Smooth muscle cell (in vitro differentiated cells): ENCODE data around the gene PPP2R2B. TPM values are rescaled to one million over a fixed set of nuclear protein-coding genes. Genes with fewer than 3 reads are reported as not detected.
A peak's percentile ranks its signal among the peaks of the same experiment; 100 is the strongest.

Experiments used
- DNase-seq: peaks from one replicate; lab custom pipeline; 2025; ENCODE audit not compliant: unreplicated experiment; lab: John Stamatoyannopoulos, UW
- H2AFZ ChIP-seq: fragments of 200-600 bp; sonication (generic); 2 replicates; pipeline ENCODE4 v1.6.0; 2016; ENCODE audit warnings: antibody characterized with exemption, low read depth, mild to moderate bottlenecking
- H3F3A ChIP-seq: fragments of 200-600 bp; sonication (generic); 2 replicates; pipeline ENCODE4 v1.6.0; 2017; ENCODE audit warnings: antibody characterized with exemption, low read depth
- H3K27ac ChIP-seq: fragments of 200-600 bp; sonication (generic); 2 replicates; pipeline ENCODE4 v1.5.1; 2016; ENCODE audit warnings: low read depth, mild to moderate bottlenecking
- H3K27me3 ChIP-seq: fragments of 200-600 bp; sonication (generic); 2 replicates; pipeline ENCODE4 v1.6.1; 2016; ENCODE audit warnings: low read depth, mild to moderate bottlenecking
- H3K36me3 ChIP-seq: fragments of 200-600 bp; sonication (generic); 2 replicates; pipeline ENCODE4 v1.5.1; 2016; ENCODE audit warnings: low read depth
- H3K4me1 ChIP-seq: fragments of 200-600 bp; sonication (generic); 2 replicates; pipeline ENCODE4 v1.5.1; 2016; ENCODE audit warnings: low read depth
- H3K4me2 ChIP-seq: fragments of 200-600 bp; sonication (generic); 2 replicates; pipeline ENCODE4 v1.6.0; 2016; ENCODE audit warnings: mild to moderate bottlenecking
- H3K4me3 ChIP-seq: fragments of 200-600 bp; sonication (generic); 2 replicates; pipeline ENCODE4 v1.5.1; 2016; ENCODE audit warnings: mild to moderate bottlenecking
- H3K79me2 ChIP-seq: fragments of 200-600 bp; sonication (generic); 2 replicates; pipeline ENCODE4 v1.6.0; 2016; ENCODE audit warnings: low read depth, mild to moderate bottlenecking
- H3K9ac ChIP-seq: fragments of 200-600 bp; sonication (generic); 2 replicates; pipeline ENCODE4 v1.6.0; 2016; ENCODE audit warnings: low read depth
- H3K9me3 ChIP-seq: fragments of 200-600 bp; sonication (generic); replicated peaks from 2 replicates; pipeline ENCODE4 v1.5.1; 2016; ENCODE audit warnings: low read depth
- H4K20me1 ChIP-seq: fragments of 200-600 bp; sonication (generic); 2 replicates; pipeline ENCODE4 v1.6.0; 2016; ENCODE audit warnings: low read depth
- CTCF ChIP-seq: fragments of 200-600 bp; sonication (generic); IDR thresholded peaks from 2 replicates; pipeline ENCODE4 v1.5.1; 2017; ENCODE audit warnings: borderline replicate concordance, mild to moderate bottlenecking, antibody characterized with exemption; ENCODE audit not compliant: insufficient read depth, poor library complexity, severe bottlenecking
- WGBS: methylation state at CpG from one replicate; pipeline ENCODE4 v1.1.7; 2016; ENCODE audit warnings: low lambda C conversion rate; 5-methylcytosine and 5-hydroxymethylcytosine counted together
- polyA plus RNA-seq: library from polyadenylated mRNA; unstranded; fragments of >200 nt; fragmentation: Nextera tagmentation; extraction: Ambion mirVana; gene quantifications from 2 replicates; pipeline ENCODE4 v1.2.1, GENCODE V29; 2016
- total RNA-seq: library from RNA; depleted of rRNA; stranded (reverse); fragments of >200 nt; gene quantifications from 2 replicates; pipeline ENCODE4 v1.2.3, GENCODE V29; 2014

PPP2R2B gene
- total and polyA plus RNA-seq, 2 experiments from 2014 or later: 0.89 to 2.2 TPM

GRCh38 chr5:146909255-146910068 lies 30.9 kb upstream of the PPP2R2B start:
- H3K4me3 ChIP-seq: no peak overlapping the region
- H3K36me3 ChIP-seq: no peaks in the 10 kb centered on the region
- no peak overlapping the region for H3K27ac ChIP-seq
- no peaks in the 10 kb centered on the region for H3K9me3 ChIP-seq
- no peaks in the 10 kb centered on the region for H3K27me3 ChIP-seq
- TF ChIP-seq CTCF: no peak
- H3K79me2 ChIP-seq: no peaks in the 10 kb centered on the region
- H3K9ac ChIP-seq: no peak overlapping the region
- H3F3A ChIP-seq: no peaks in the 10 kb centered on the region
- H4K20me1 ChIP-seq: no peaks in the 10 kb centered on the region
- H3K4me2 ChIP-seq: no peak overlapping the region
- 80% methylated on average over 1 of the region's 1 CpG for WGBS
- no peaks in the 10 kb centered on the region for H3K4me1 ChIP-seq
- DNase-seq: no peak
- no peak overlapping the region for H2AFZ ChIP-seq

GRCh38 chr5:146906803-146907202 lies 28.2 kb upstream of the PPP2R2B start:
- Histone ChIP-seq H3K4me3 (no peak overlapping the region), H3K9ac (no peak overlapping the region), H3K36me3 (no peaks in the 10 kb centered on the region), H3F3A (no peaks in the 10 kb centered on the region), H2AFZ (no peak overlapping the region), H3K4me2 (no peak overlapping the region), H4K20me1 (no peaks in the 10 kb centered on the region), H3K79me2 (no peaks in the 10 kb centered on the region), H3K27ac (no peak overlapping the region), H3K4me1 (no peaks in the 10 kb centered on the region), H3K27me3 (no peaks in the 10 kb centered on the region), H3K9me3 (no peaks in the 10 kb centered on the region)
- no peak for DNase-seq
- peak; percentile 28 for TF ChIP-seq CTCF
- 53% methylated on average over 5 of the region's 5 CpGs for WGBS

GRCh38 chr5:146904890-146905289 lies 26.3 kb upstream of the PPP2R2B start:
- Histone ChIP-seq H3K79me2 (no peaks in the 10 kb centered on the region), H3K9me3 (no peaks in the 10 kb centered on the region), H4K20me1 (no peaks in the 10 kb centered on the region), H3K4me2 (no peak overlapping the region), H3K27me3 (no peaks in the 10 kb centered on the region), H3K9ac (no peak overlapping the region), H2AFZ (no peak overlapping the region), H3K4me3 (no peak overlapping the region), H3K27ac (no peak overlapping the region), H3K4me1 (no peaks in the 10 kb centered on the region), H3K36me3 (no peaks in the 10 kb centered on the region), H3F3A (no peaks in the 10 kb centered on the region)
- WGBS: 92% methylated on average over 1 of the region's 1 CpG
- DNase-seq: no peak
- TF ChIP-seq CTCF: no peak

- Histone ChIP-seq H3K4me3 (no peak overlapping the region), H3K27ac (no peak overlapping the region), H3K27me3 (no peaks in the 10 kb centered on the region), H3F3A (no peaks in the 10 kb centered on the region), H2AFZ (no peak overlapping the region), H3K36me3 (no peaks in the 10 kb centered on the region), H3K9ac (no peak overlapping the region), H4K20me1 (no peaks in the 10 kb centered on the region), H3K4me2 (no peak overlapping the region), H3K9me3 (no peaks in the 10 kb centered on the region), H3K79me2 (no peaks in the 10 kb centered on the region), H3K4me1 (no peaks in the 10 kb centered on the region)
- no peak for TF ChIP-seq CTCF
- DNase-seq: no peak
- WGBS: 92% methylated on average over 1 of the region's 1 CpG
Observed at GRCh38 chr5:146903789-146904188, 25.2 kb upstream of the PPP2R2B start.
